Measurements from ENCODE around the gene CREBBP. TPM values are rescaled to one million over a fixed set of nuclear protein-coding genes. Genes with fewer than 3 reads are reported as not detected.

The CREBBP gene
- total RNA-seq, 4 donors from 2014 or later = 67.1 to 106 (median 91.0) TPM

DNA sequence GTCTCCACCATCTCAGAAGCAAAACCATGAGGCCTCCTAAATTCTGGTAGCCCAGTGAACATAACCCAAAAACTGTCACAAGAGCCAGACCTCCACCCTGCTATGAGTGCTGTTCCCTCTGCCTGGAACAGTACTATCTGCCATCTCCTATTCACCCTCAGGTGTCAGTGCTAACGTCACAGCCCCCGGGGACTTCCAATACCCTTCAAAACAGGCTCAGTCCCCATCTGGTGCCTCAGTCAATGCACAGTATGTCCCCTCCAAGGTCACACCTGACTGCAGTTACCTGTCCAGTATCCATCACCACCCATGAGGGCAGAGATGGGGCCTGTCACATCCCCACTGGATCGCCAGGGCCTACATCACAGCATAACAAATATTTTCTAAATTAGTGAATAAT, 11.5 kb downstream of the CREBBP start:
- WGBS, 2 donors = 85% methylated on average over 3 of the region's 3 CpGs
- no peaks in the 10 kb centered on the region for H3K9me3 ChIP-seq
- DNase-seq (ENCODE audit: low spot score in 2 of 2) = no peak
- TF ChIP-seq POLR2A (IDR thresholded peaks at IDR 0.05) = no peak
- TF ChIP-seq, protein P1, sequence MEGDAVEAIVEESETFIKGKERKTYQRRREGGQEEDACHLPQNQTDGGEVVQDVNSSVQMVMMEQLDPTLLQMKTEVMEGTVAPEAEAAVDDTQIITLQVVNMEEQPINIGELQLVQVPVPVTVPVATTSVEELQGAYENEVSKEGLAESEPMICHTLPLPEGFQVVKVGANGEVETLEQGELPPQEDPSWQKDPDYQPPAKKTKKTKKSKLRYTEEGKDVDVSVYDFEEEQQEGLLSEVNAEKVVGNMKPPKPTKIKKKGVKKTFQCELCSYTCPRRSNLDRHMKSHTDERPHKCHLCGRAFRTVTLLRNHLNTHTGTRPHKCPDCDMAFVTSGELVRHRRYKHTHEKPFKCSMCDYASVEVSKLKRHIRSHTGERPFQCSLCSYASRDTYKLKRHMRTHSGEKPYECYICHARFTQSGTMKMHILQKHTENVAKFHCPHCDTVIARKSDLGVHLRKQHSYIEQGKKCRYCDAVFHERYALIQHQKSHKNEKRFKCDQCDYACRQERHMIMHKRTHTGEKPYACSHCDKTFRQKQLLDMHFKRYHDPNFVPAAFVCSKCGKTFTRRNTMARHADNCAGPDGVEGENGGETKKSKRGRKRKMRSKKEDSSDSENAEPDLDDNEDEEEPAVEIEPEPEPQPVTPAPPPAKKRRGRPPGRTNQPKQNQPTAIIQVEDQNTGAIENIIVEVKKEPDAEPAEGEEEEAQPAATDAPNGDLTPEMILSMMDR (IDR thresholded peaks at IDR 0.05) = no peak
- H3K36me3 ChIP-seq = no peaks in the 10 kb centered on the region
- no peak overlapping the region for H3K27ac ChIP-seq
- H3K4me1 ChIP-seq = peaks cover 0 to 100% (median 66%) of the 10 kb centered on the region in 4 donors
- no peaks in the 10 kb centered on the region for H3K27me3 ChIP-seq
- no peak overlapping the region for H3K4me3 ChIP-seq

GRCh38 chr16:3868556-3868955, 12.0 kb downstream of the CREBBP start:
- 77 to 91% methylated on average over 8 of the region's 8 CpGs for WGBS, 2 donors
- DNase-seq (ENCODE audit: low spot score in 2 of 2) = no peak
- H3K27ac ChIP-seq = no peak overlapping the region
- TF ChIP-seq POLR2A (IDR thresholded peaks at IDR 0.05) (no peak), EP300 (IDR thresholded peaks at IDR 0.05) (no peak)
- TF ChIP-seq, protein P1 (IDR thresholded peaks at IDR 0.05) = no peak
- no peak overlapping the region for H3K4me3 ChIP-seq
- H3K9me3 ChIP-seq = no peaks in the 10 kb centered on the region
- H3K36me3 ChIP-seq = no peaks in the 10 kb centered on the region
- peaks cover 0 to 100% (median 67%) of the 10 kb centered on the region in 4 donors for H3K4me1 ChIP-seq
- no peaks in the 10 kb centered on the region for H3K27me3 ChIP-seq

- no peak for DNase-seq (ENCODE audit: low spot score in 2 of 2)
- Histone ChIP-seq H3K9me3 (no peaks in the 10 kb centered on the region), H3K4me1 (peaks cover 0 to 100% (median 65%) of the 10 kb centered on the region in 4 donors), H3K27ac (no peak overlapping the region), H3K36me3 (no peaks in the 10 kb centered on the region), H3K27me3 (no peaks in the 10 kb centered on the region), H3K4me3 (no peak overlapping the region)
- no peak for TF ChIP-seq POLR2A (IDR thresholded peaks at IDR 0.05)
- TF ChIP-seq, protein P1 (IDR thresholded peaks at IDR 0.05) = no peak
- no peak for TF ChIP-seq EP300 (IDR thresholded peaks at IDR 0.05)
- 81 to 85% methylated on average over 4 of the region's 4 CpGs for WGBS, 2 donors
Observed at GRCh38 chr16:3866703-3867431, 13.6 kb downstream of the CREBBP start.

- whole genome bisulfite sequencing, 2 donors = 66 to 75% methylated on average over 3 of the region's 3 CpGs
- Histone ChIP-seq H3K4me3 (no peak overlapping the region), H3K9me3 (no peaks in the 10 kb centered on the region), H3K27ac (no peak overlapping the region), H3K36me3 (no peaks in the 10 kb centered on the region), H3K27me3 (no peaks in the 10 kb centered on the region), H3K4me1 (peaks cover 0 to 100% (median 62%) of the 10 kb centered on the region in 4 donors)
- TF ChIP-seq, protein P1 (IDR thresholded peaks at IDR 0.05) = no peak
- no peak for TF ChIP-seq POLR2A (IDR thresholded peaks at IDR 0.05)
- TF ChIP-seq EP300 (IDR thresholded peaks at IDR 0.05) = no peak
- no peak for DNase-seq (ENCODE audit: low spot score in 2 of 2)
Observed at GRCh38 chr16:3865241-3865640, 15.3 kb downstream of the CREBBP start.

GRCh38 chr16:3864562-3864961, 16.0 kb downstream of the CREBBP start:
- TF ChIP-seq, protein P1 (IDR thresholded peaks at IDR 0.05) = no peak
- TF ChIP-seq POLR2A (IDR thresholded peaks at IDR 0.05) (no peak), EP300 (IDR thresholded peaks at IDR 0.05) (no peak)
- H3K27ac ChIP-seq = no peak overlapping the region
- H3K9me3 ChIP-seq = no peaks in the 10 kb centered on the region

More at GRCh38 chr16:3864562-3864961, 16.0 kb downstream of the CREBBP start:
- H3K36me3 ChIP-seq = no peaks in the 10 kb centered on the region
- H3K4me3 ChIP-seq = no peak overlapping the region
- WGBS, 2 donors = 86 to 91% methylated on average over 5 of the region's 5 CpGs
- DNase-seq (ENCODE audit: low spot score in 2 of 2) = no peak
- H3K27me3 ChIP-seq = no peaks in the 10 kb centered on the region
- H3K4me1 ChIP-seq = peaks cover 0 to 100% (median 64%) of the 10 kb centered on the region in 4 donors
